ENCODE measurements around the gene OR52E2.

GRCh38 chr11:5069272-5069671 lies 9.8 kb upstream of the OR52E2 start, which contains the start of gene OR52E1:
- TF ChIP-seq TAF1 (IDR thresholded peaks at IDR 0.05; ENCODE audit: low read depth, low read length) (no peak), POLR2AphosphoS5 (IDR thresholded peaks at IDR 0.05; ENCODE audit: low read depth, low read length) (no peak), POLR2A (IDR thresholded peaks at IDR 0.05; ENCODE audit: low read depth, low read length) (no peak)
